Measurements from ENCODE around the gene LPIN1. TPM values are rescaled to one million over a fixed set of nuclear protein-coding genes. Genes with fewer than 3 reads are reported as not detected.

The LPIN1 gene
- total and polyA plus RNA-seq, 2 of the 13 experiments (the other 11 are each of a cell fraction or from before 2014, with no cell fraction given): 9.7 to 19.4 TPM

DNA sequence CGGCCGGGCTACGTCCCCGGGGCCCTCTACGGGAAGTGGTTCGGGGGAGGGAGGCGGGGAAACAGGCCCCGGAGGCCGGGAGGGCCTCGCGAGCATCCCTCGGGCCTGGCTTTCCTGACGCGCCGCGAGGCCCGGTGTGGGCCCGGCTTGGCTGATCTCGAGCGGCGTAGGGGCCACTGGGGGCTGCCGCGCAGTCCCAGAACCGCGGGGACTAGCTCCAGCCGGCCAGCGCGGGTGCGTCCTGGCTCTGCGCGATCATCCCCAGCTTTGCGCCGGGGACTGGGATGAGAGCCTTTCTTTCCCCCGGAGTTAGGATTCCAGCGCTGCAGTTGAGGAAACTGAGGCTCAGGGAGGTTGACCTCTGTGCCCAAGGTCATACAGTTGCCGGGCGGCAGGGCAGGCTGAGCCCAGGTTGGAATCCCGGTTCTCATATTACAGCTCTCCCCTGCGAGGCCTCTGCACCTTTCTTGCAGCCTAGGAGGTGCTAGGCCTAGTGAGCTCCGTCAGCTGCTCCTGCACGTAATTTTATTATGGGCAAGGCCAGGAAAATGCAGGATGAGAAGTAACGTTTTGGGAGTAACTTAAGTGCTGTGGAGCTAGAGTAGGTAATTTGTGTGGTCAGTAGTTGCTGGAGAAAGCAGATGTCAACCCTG is 501 bp downstream of the LPIN1 start (continued):
- no peak for TF ChIP-seq ZFAT (CRISPR knock-in tag; conservative IDR thresholded peaks at IDR 0.05)
- peak; percentile 6; the same call in 1 of the 2 replicates for TF ChIP-seq ZNF766 (CRISPR knock-in tag; IDR thresholded peaks at IDR 0.05; ENCODE audit: borderline replicate concordance)
- TF ChIP-seq ZNF792 (CRISPR knock-in tag; IDR thresholded peaks at IDR 0.05): peak; percentile 26; the same call in 1 of the 2 replicates
- TF ChIP-seq, protein P1, sequence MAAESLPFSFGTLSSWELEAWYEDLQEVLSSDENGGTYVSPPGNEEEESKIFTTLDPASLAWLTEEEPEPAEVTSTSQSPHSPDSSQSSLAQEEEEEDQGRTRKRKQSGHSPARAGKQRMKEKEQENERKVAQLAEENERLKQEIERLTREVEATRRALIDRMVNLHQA (CRISPR knock-in tag; IDR thresholded peaks at IDR 0.05): no peak
- TF ChIP-seq SNAI1 (CRISPR knock-in tag; IDR thresholded peaks at IDR 0.05; ENCODE audit: borderline replicate concordance): no peak
- TF ChIP-seq MED1 (CRISPR knock-in tag; IDR thresholded peaks at IDR 0.05): peak; percentile 57
- TF ChIP-seq, protein P2, sequence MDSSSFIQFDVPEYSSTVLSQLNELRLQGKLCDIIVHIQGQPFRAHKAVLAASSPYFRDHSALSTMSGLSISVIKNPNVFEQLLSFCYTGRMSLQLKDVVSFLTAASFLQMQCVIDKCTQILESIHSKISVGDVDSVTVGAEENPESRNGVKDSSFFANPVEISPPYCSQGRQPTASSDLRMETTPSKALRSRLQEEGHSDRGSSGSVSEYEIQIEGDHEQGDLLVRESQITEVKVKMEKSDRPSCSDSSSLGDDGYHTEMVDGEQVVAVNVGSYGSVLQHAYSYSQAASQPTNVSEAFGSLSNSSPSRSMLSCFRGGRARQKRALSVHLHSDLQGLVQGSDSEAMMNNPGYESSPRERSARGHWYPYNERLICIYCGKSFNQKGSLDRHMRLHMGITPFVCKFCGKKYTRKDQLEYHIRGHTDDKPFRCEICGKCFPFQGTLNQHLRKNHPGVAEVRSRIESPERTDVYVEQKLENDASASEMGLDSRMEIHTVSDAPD (CRISPR knock-in tag; IDR thresholded peaks at IDR 0.05): 0 out of 2 replicates have a peak, but pooled peaks have one; percentile 26
- no peak for TF ChIP-seq POLR2AphosphoS2 (IDR thresholded peaks at IDR 0.05; ENCODE audit: low read depth, low read length)
- no peak for TF ChIP-seq MAFK (conservative IDR thresholded peaks at IDR 0.05 in 1 of 2, IDR thresholded peaks at IDR 0.05 in 1 of 2; ENCODE audit: low read length in 2 of 2)
- TF ChIP-seq HNRNPLL (IDR thresholded peaks at IDR 0.05; ENCODE audit: low read depth, low read length, poor library complexity, severe bottlenecking): peak; percentile 11
- TF ChIP-seq GABPA (IDR thresholded peaks at IDR 0.05; ENCODE audit: low read depth, low read length): no peak
- no peak for TF ChIP-seq GABPA (CRISPR knock-in tag; IDR thresholded peaks at IDR 0.05; ENCODE audit: low read depth)
- TF ChIP-seq CHD4 (IDR thresholded peaks at IDR 0.05; ENCODE audit: borderline replicate concordance, low read length): no peak
- no peak for TF ChIP-seq THYN1 (CRISPR knock-in tag; IDR thresholded peaks at IDR 0.05; ENCODE audit: borderline replicate concordance, low read depth)
- no peak for TF ChIP-seq HOMEZ (CRISPR knock-in tag; IDR thresholded peaks at IDR 0.05; ENCODE audit: low read depth)
- no peak for TF ChIP-seq ZNF501 (CRISPR knock-in tag; IDR thresholded peaks at IDR 0.05)
- no peak for TF ChIP-seq MAZ (IDR thresholded peaks at IDR 0.05; ENCODE audit: borderline replicate concordance, low read depth, low read length)
- TF ChIP-seq MAZ (CRISPR knock-in tag; IDR thresholded peaks at IDR 0.05; ENCODE audit: low read depth): no peak
- no peak for TF ChIP-seq CREB1 (IDR thresholded peaks at IDR 0.05)
- no peak for TF ChIP-seq CREB1 (CRISPR knock-in tag; IDR thresholded peaks at IDR 0.05)
- TF ChIP-seq ZBTB2 (CRISPR knock-in tag; IDR thresholded peaks at IDR 0.05; ENCODE audit: low read depth): no peak
- TF ChIP-seq ZNF20 (CRISPR knock-in tag; IDR thresholded peaks at IDR 0.05): no peak
- no peak for TF ChIP-seq ZNF557 (CRISPR knock-in tag; IDR thresholded peaks at IDR 0.05)
- TF ChIP-seq ZNF17 (CRISPR knock-in tag; IDR thresholded peaks at IDR 0.05): no peak
- no peak for TF ChIP-seq NR3C1 (CRISPR knock-in tag; IDR thresholded peaks at IDR 0.05)
- TF ChIP-seq MLLT10 (CRISPR knock-in tag; IDR thresholded peaks at IDR 0.05): no peak
- TF ChIP-seq IRF2 (CRISPR knock-in tag; IDR thresholded peaks at IDR 0.05): no peak
- 0 out of 2 replicates have a peak, but pooled peaks have one; percentile 8 for TF ChIP-seq SALL2 (CRISPR knock-in tag; IDR thresholded peaks at IDR 0.05)
- TF ChIP-seq ZNF713 (CRISPR knock-in tag; IDR thresholded peaks at IDR 0.05): no peak
